B cell (primary cell): ENCODE results near the gene SUGP1. TPM values are rescaled to one million over a fixed set of nuclear protein-coding genes. Genes with fewer than 3 reads are reported as not detected.

Experiments
- ATAC-seq: fragments of 200-7000 bp; cut with Tn5 transposase; one replicate; pipeline ENCODE4 v1.10.0; 2021; ENCODE audit warnings: low read depth, mild to moderate bottlenecking, moderate number of reproducible peaks, moderate library complexity
- CTCF ChIA-PET: fragments of 350-600 bp; sonication (Branson Sonifier 250); formaldehyde crosslinking; loops from one replicate; lab custom pipeline; 2021; ENCODE audit warnings: antibody characterized with exemption, inconsistent platforms; lab: Charles Lee
- POLR2A ChIA-PET: fragments of 350-600 bp; sonication (Branson Sonifier 250); formaldehyde crosslinking; loops from one replicate; lab custom pipeline; 2021; ENCODE audit warnings: antibody characterized with exemption; lab: Charles Lee
- DNase-seq: peaks from one replicate; pipeline ENCODE4 v3.0.0; 2013
- H2AFZ ChIP-seq: 2 replicates; pipeline ENCODE4 v1.6.1; 2012; ENCODE audit warnings: mild to moderate bottlenecking, low read depth, low read length; ENCODE audit not compliant: insufficient read depth, poor library complexity, severe bottlenecking
- H3K27ac ChIP-seq, 2 donors: 1 replicate in 1 of 2; 2 replicates in 1 of 2; pipeline ENCODE4 v1.5.1; 2012 to 2013; ENCODE audit warnings: low read length in 2 of 2, mild to moderate bottlenecking in 2 of 2, moderate library complexity in 1 of 2
- H3K27me3 ChIP-seq, 4 experiments: fragments of 200-600 bp in 1 of 4; sonication (generic) in 1 of 4; replicated peaks in 1 of 4; 1 replicate in 2 of 4; 2 replicates in 2 of 4; pipeline versions ENCODE4 v1.6.1 to v1.7.0; 2013 to 2016; ENCODE audit warnings: low read length in 3 of 4, mild to moderate bottlenecking in 2 of 4, mixed read lengths in 1 of 4, moderate library complexity in 1 of 4; ENCODE audit not compliant: insufficient read depth in 4 of 4, control insufficient read depth in 3 of 4; ENCODE audit errors: control extremely low read depth in 1 of 4
- H3K36me3 ChIP-seq, 2 experiments: replicated peaks in 1 of 2; 1 replicate in 1 of 2; 2 replicates in 1 of 2; pipeline versions ENCODE4 v1.6.1 to v1.7.1; 2013; ENCODE audit warnings: low read length in 1 of 2; ENCODE audit not compliant: insufficient read depth in 2 of 2, control insufficient read depth in 1 of 2; ENCODE audit errors: control extremely low read depth in 1 of 2, extremely low read depth in 1 of 2
- H3K4me1 ChIP-seq, 2 donors: fragments of 200-600 bp in 1 of 2; sonication (generic) in 1 of 2; 1 replicate in 1 of 2; 2 replicates in 1 of 2; pipeline versions ENCODE4 v1.5.1 to v1.6.1; 2013 to 2017; ENCODE audit warnings: low read length in 2 of 2; ENCODE audit not compliant: control insufficient read depth in 2 of 2, insufficient read depth in 2 of 2
- H3K4me2 ChIP-seq: replicated peaks from 2 replicates; pipeline ENCODE3; 2012; ENCODE audit warnings: mild to moderate bottlenecking, low read depth, low read length; ENCODE audit not compliant: poor library complexity, severe bottlenecking
- H3K4me3 ChIP-seq, 5 experiments: fragments of 200-600 bp in 1 of 5; sonication (generic) in 1 of 5; 1 replicate in 3 of 5; 2 replicates in 2 of 5; pipeline versions ENCODE4 v1.5.1 to v1.7.0; 2011 to 2016; ENCODE audit warnings: low read length in 4 of 5, mild to moderate bottlenecking in 4 of 5, low read depth in 2 of 5, control low read depth in 1 of 5, moderate library complexity in 1 of 5; ENCODE audit not compliant: insufficient read depth in 1 of 5; ENCODE audit errors: control extremely low read depth in 1 of 5, extremely low read depth in 1 of 5
- H3K79me2 ChIP-seq: fragments of 200-600 bp; sonication (generic); one replicate; pipeline ENCODE4 v1.6.0; 2016; ENCODE audit warnings: low read length; ENCODE audit not compliant: control insufficient read depth, insufficient read depth
- H3K9ac ChIP-seq: fragments of 200-600 bp; sonication (generic); 2 replicates; pipeline ENCODE4 v1.6.1; 2017; ENCODE audit warnings: mild to moderate bottlenecking, low read length, moderate library complexity
- H3K9me3 ChIP-seq, 3 donors: one replicate each; pipeline versions ENCODE4 v1.6.1 to v1.7.1; 2013; ENCODE audit warnings: low read length in 2 of 3; ENCODE audit not compliant: control insufficient read depth in 2 of 3, insufficient read depth in 1 of 3; ENCODE audit errors: control extremely low read depth in 1 of 3
- H4K20me1 ChIP-seq: 2 replicates; pipeline ENCODE4 v1.6.0; 2012; ENCODE audit warnings: mild to moderate bottlenecking, low read length; ENCODE audit not compliant: insufficient read depth, control insufficient read depth, poor library complexity, severe bottlenecking
- H3K27ac Mint-ChIP-seq: one replicate; pipeline ENCODE4 v1.8.0; 2021; ENCODE audit warnings: mixed read lengths
- H3K27me3 Mint-ChIP-seq: one replicate; pipeline ENCODE4 v1.8.0; 2021; ENCODE audit warnings: mixed read lengths
- H3K4me1 Mint-ChIP-seq: one replicate; pipeline ENCODE4 v1.8.0; 2021; ENCODE audit warnings: mixed read lengths
- H3K4me3 Mint-ChIP-seq: one replicate; pipeline ENCODE4 v1.8.0; 2021; ENCODE audit warnings: mixed read lengths
- H3K9me3 Mint-ChIP-seq: one replicate; pipeline ENCODE4 v1.8.0; 2022; ENCODE audit warnings: mixed read lengths; ENCODE audit not compliant: insufficient read depth
- CTCF ChIP-seq: fragments of 200-600 bp; IDR thresholded peaks from one replicate; pipeline ENCODE4 v1.8.0; 2022; ENCODE audit warnings: antibody characterized with exemption, mild to moderate bottlenecking
- EZH2 ChIP-seq: IDR thresholded peaks from 2 replicates; pipeline ENCODE4 v1.6.1; 2012; ENCODE audit warnings: borderline replicate concordance, low read depth, mild to moderate bottlenecking, moderate library complexity, low read length; ENCODE audit not compliant: insufficient read depth, poor library complexity, severe bottlenecking
- WGBS: methylation state at CpG from one replicate; pipeline ENCODE4 v1.1.5; 2013; ENCODE audit warnings: missing lambda C conversion rate; ENCODE audit not compliant: insufficient coverage; 5-methylcytosine and 5-hydroxymethylcytosine counted together
- intact Hi-C: fragments of 100-400 bp; cut with micrococcal nuclease; formaldehyde crosslinking; loops from one replicate; pipeline ENCODE4 v1.10.0; 2022
- polyA plus RNA-seq: library from polyadenylated mRNA; depleted of rRNA; stranded (reverse); fragments of >200 nt; gene quantifications from 2 replicates; pipeline ENCODE4 v1.2.3, GENCODE V29; 2012
- total RNA-seq, 2 donors: library from RNA; stranded (reverse); fragments of 120-200 nt in 1 of 2; gene quantifications; 1 replicate in 1 of 2; 2 replicates in 1 of 2; pipeline versions ENCODE4 v1.2.3 to v1.2.4, GENCODE V29; 2013 to 2022

Gene SUGP1
- total and polyA plus RNA-seq, 2 donors (not counting 1 experiment from before 2014, with no cell fraction given) = 61.3 to 86.9 TPM

GRCh38 chr19:19356500-19356899 is 36.2 kb upstream of the SUGP1 start:
- TF ChIP-seq CTCF (no peak), EZH2 (no peak)
- ATAC-seq (no peak), DNase-seq (no peak)
- Histone ChIP-seq H3K36me3 (peaks cover 0 to 63% of the 10 kb centered on the region in 2 experiments), H3K4me1 (peaks cover 10% of the 10 kb centered on the region in 2 donors), H4K20me1 (peaks cover 10% of the 10 kb centered on the region), H2AFZ (no peak overlapping the region), H3K27me3 (no peaks in the 10 kb centered on the region), H3K79me2 (no peaks in the 10 kb centered on the region), H3K27ac (no peak overlapping the region), H3K4me3 (no peak overlapping the region), H3K4me2 (no peak overlapping the region), H3K9ac (no peak overlapping the region), H3K9me3 (no peaks in the 10 kb centered on the region)
- Mint-ChIP-seq H3K4me3 (no peak overlapping the region), H3K4me1 (peaks cover 11% of the 10 kb centered on the region), H3K9me3 (no peaks in the 10 kb centered on the region), H3K27ac (no peak overlapping the region), H3K27me3 (no peaks in the 10 kb centered on the region)
- intact Hi-C loops = no loop called here
- 95% methylated on average over 10 of the region's 11 CpGs for WGBS
- ChIA-PET CTCF (interaction anchor here (1.3 kb wide), 1 partner anchor 10 kb away, joined by 4 read pairs; no protein-coding TSS in a partner anchor), POLR2A (no interaction called here)

GRCh38 chr19:19355606-19356139 is 35.4 kb upstream of the SUGP1 start:
- no peaks in the 10 kb centered on the region for H3K79me2 ChIP-seq
- H4K20me1 ChIP-seq = peaks cover 10% of the 10 kb centered on the region
- no peak for TF ChIP-seq CTCF
- TF ChIP-seq EZH2 = no peak
- no peak overlapping the region for H3K4me3 Mint-ChIP-seq
- no peak for DNase-seq
- no peak overlapping the region for H3K4me2 ChIP-seq
- no peaks in the 10 kb centered on the region for H3K9me3 ChIP-seq
- no peak overlapping the region for H3K27ac Mint-ChIP-seq
- WGBS = 97% methylated on average over 18 of the region's 18 CpGs
- ChIA-PET CTCF (no interaction called here), POLR2A (no interaction called here)
- no peaks in the 10 kb centered on the region for H3K27me3 ChIP-seq
- no peak for ATAC-seq
- H2AFZ ChIP-seq = no peak overlapping the region
- H3K27me3 Mint-ChIP-seq = no peaks in the 10 kb centered on the region
- H3K9ac ChIP-seq = no peak overlapping the region
- H3K27ac ChIP-seq = no peak overlapping the region
- H3K4me3 ChIP-seq = no peak overlapping the region
- intact Hi-C loops = no loop called here
- H3K4me1 Mint-ChIP-seq = peaks cover 5% of the 10 kb centered on the region
- H3K36me3 ChIP-seq = peaks cover 0 to 69% of the 10 kb centered on the region in 2 experiments
- H3K4me1 ChIP-seq = peaks cover 1 to 3% of the 10 kb centered on the region in 2 donors
- H3K9me3 Mint-ChIP-seq = no peaks in the 10 kb centered on the region
